Body of pancreas (tissue), 4 donors: ENCODE data around the gene MYADML2. TPM values are rescaled to one million over a fixed set of nuclear protein-coding genes. Genes with fewer than 3 reads are reported as not detected.
"Not testable (repeated sequence)": the region's sequence is repeated elsewhere in the genome, so short reads cannot be mapped to it uniquely, and the experiment has no call there.

ENCODE experiments used
- ATAC-seq: fragments of 150-250 bp; one replicate; pipeline ENCODE4 v1.9.1; 2016
- DNase-seq, 4 donors: peaks; one replicate each; pipeline ENCODE4 v3.0.0-alpha.2; 2019
- H3K27ac ChIP-seq, 4 donors: fragments of 200-600 bp; sonication (generic); 1 replicate in 3 of 4; 2 replicates in 1 of 4; pipeline versions ENCODE4 v1.5.1 to v1.6.1; 2016 to 2019; ENCODE audit warnings: mild to moderate bottlenecking in 1 of 4, mixed read lengths in 1 of 4, moderate library complexity in 1 of 4
- H3K27me3 ChIP-seq, 2 donors: fragments of 200-600 bp; sonication (generic); one replicate each; pipeline ENCODE4 v1.6.0; 2016; ENCODE audit warnings: mild to moderate bottlenecking in 1 of 2
- H3K36me3 ChIP-seq, 2 donors: fragments of 200-600 bp; sonication (generic); replicated peaks in 1 of 2; 2 replicates each; pipeline ENCODE4 v1.5.1; 2016; ENCODE audit warnings: low read depth in 2 of 2; ENCODE audit not compliant: insufficient read depth in 1 of 2
- H3K4me1 ChIP-seq: fragments of 200-600 bp; sonication (generic); one replicate; pipeline ENCODE4 v1.6.0; 2016
- H3K4me3 ChIP-seq, 2 donors: fragments of 200-600 bp; sonication (generic); 1 replicate in 1 of 2; 2 replicates in 1 of 2; pipeline ENCODE4 v1.5.1; 2016 to 2019
- H3K9me3 ChIP-seq, 3 donors: fragments of 200-600 bp; sonication (generic); 1 replicate in 2 of 3; 2 replicates in 1 of 3; pipeline ENCODE4 v1.5.1; 2016
- CTCF ChIP-seq, 7 experiments: fragments of 450-650 bp in 4 of 7; fragments of 200-600 bp in 3 of 7; sonication (generic) in 3 of 7; IDR thresholded peaks; one replicate each; pipeline ENCODE4 v1.5.1; 2016 to 2019; ENCODE audit warnings: antibody characterized with exemption in 7 of 7
- POLR2A ChIP-seq, 3 donors: fragments of 450-650 bp; IDR thresholded peaks; one replicate each; pipeline ENCODE4 v1.6.1; 2016; ENCODE audit warnings: antibody characterized with exemption in 3 of 3, mild to moderate bottlenecking in 2 of 3
- WGBS, 2 donors: methylation state at CpG; one replicate each; pipeline ENCODE4 v1.1.5; 2017; 5-methylcytosine and 5-hydroxymethylcytosine counted together
- intact Hi-C: fragments of 100-400 bp; cut with DNase I; formaldehyde crosslinking; loops from one replicate; pipeline ENCODE4 v1.15.1; 2023
- total RNA-seq, 2 donors: library from RNA; depleted of rRNA; stranded (reverse); fragments of >200 nt; gene quantifications; one replicate each; pipeline ENCODE4 v1.1.0, GENCODE V29; 2016

The MYADML2 gene
- total RNA-seq, 2 donors from 2014 or later: not detected

GRCh38 chr17:81983011-81983638 lies 36.1 kb upstream of the MYADML2 start:
- no peaks in the 10 kb centered on the region for H3K9me3 ChIP-seq
- peaks cover 9% of the 10 kb centered on the region for H3K4me1 ChIP-seq
- WGBS, 2 donors: 89 to 97% methylated on average over 24 to 34 of the region's 35 CpGs
- no peak overlapping the region for H3K4me3 ChIP-seq
- peaks cover 0 to 7% of the 10 kb centered on the region in 2 donors for H3K36me3 ChIP-seq
- intact Hi-C loops: no loop called here
- TF ChIP-seq POLR2A (IDR thresholded peaks at IDR 0.05) (no peak), CTCF (IDR thresholded peaks at IDR 0.05) (no peak)
- H3K27me3 ChIP-seq: no peaks in the 10 kb centered on the region
- ATAC-seq: no peak
- H3K27ac ChIP-seq: no peak overlapping the region
- DNase-seq: no peak

GRCh38 chr17:81981511-81981910 lies 34.5 kb upstream of the MYADML2 start:
- DNase-seq, ATAC-seq, H3K27me3 ChIP-seq, H3K27ac ChIP-seq, H3K9me3 ChIP-seq, intact Hi-C loops, H3K4me3 ChIP-seq, H3K36me3 ChIP-seq: not testable (repeated sequence)
- WGBS, 2 donors: 88 to 94% methylated on average over 8 to 12 of the region's 12 CpGs
- peaks cover 16% of the 10 kb centered on the region for H3K4me1 ChIP-seq

- ATAC-seq: no peak
These were observed 33.8 kb upstream of the MYADML2 start for GRCh38 chr17:81980707-81981343.

GRCh38 chr17:81980122-81980521 lies 33.1 kb upstream of the MYADML2 start:
- 80 to 95% methylated on average over 3 to 4 of the region's 4 CpGs for WGBS, 2 donors
- Histone ChIP-seq H3K4me3 (no peak overlapping the region), H3K9me3 (no peaks in the 10 kb centered on the region), H3K4me1 (peaks cover 20% of the 10 kb centered on the region), H3K27ac (no peak overlapping the region), H3K27me3 (no peaks in the 10 kb centered on the region), H3K36me3 (peaks cover 0 to 2% of the 10 kb centered on the region in 2 donors)
- TF ChIP-seq POLR2A (IDR thresholded peaks at IDR 0.05) (no peak), CTCF (IDR thresholded peaks at IDR 0.05) (no peak)
- DNase-seq (no peak), ATAC-seq (no peak)
- intact Hi-C loops: no loop called here

More at GRCh38 chr17:81980707-81981343, 33.8 kb upstream of the MYADML2 start:
- Histone ChIP-seq H3K27me3 (no peaks in the 10 kb centered on the region), H3K27ac (no peak overlapping the region), H3K9me3 (no peaks in the 10 kb centered on the region), H3K4me3 (no peak overlapping the region), H3K4me1 (peaks cover 20% of the 10 kb centered on the region), H3K36me3 (peaks cover 0 to 5% of the 10 kb centered on the region in 2 donors)
- TF ChIP-seq POLR2A (IDR thresholded peaks at IDR 0.05) (no peak), CTCF (IDR thresholded peaks at IDR 0.05) (no peak)
- no peak for DNase-seq
- WGBS, 2 donors: 79 to 87% methylated on average over 9 of the region's 9 CpGs
- intact Hi-C loops: no loop called here

- Histone ChIP-seq H3K4me1 (peaks cover 20% of the 10 kb centered on the region), H3K4me3 (no peak overlapping the region), H3K9me3 (no peaks in the 10 kb centered on the region), H3K36me3 (no peaks in the 10 kb centered on the region), H3K27ac (no peak overlapping the region), H3K27me3 (no peaks in the 10 kb centered on the region)
- WGBS, 2 donors: 81 to 82% methylated on average over 27 of the region's 27 CpGs
- ATAC-seq (no peak), DNase-seq (no peak)
- TF ChIP-seq CTCF (IDR thresholded peaks at IDR 0.05): no peak
- no peak for TF ChIP-seq POLR2A (IDR thresholded peaks at IDR 0.05)
- intact Hi-C loops: no loop called here
These were observed 31.7 kb upstream of the MYADML2 start for GRCh38 chr17:81978524-81979298.
